Measurements from ENCODE around the gene IFNG. TPM values are rescaled to one million over a fixed set of nuclear protein-coding genes. Genes with fewer than 3 reads are reported as not detected.

Gene IFNG
- polyA plus RNA-seq, 1 donor (not counting 4 experiments of a cell fraction or from before 2014, with no cell fraction given), result not detected

DNA sequence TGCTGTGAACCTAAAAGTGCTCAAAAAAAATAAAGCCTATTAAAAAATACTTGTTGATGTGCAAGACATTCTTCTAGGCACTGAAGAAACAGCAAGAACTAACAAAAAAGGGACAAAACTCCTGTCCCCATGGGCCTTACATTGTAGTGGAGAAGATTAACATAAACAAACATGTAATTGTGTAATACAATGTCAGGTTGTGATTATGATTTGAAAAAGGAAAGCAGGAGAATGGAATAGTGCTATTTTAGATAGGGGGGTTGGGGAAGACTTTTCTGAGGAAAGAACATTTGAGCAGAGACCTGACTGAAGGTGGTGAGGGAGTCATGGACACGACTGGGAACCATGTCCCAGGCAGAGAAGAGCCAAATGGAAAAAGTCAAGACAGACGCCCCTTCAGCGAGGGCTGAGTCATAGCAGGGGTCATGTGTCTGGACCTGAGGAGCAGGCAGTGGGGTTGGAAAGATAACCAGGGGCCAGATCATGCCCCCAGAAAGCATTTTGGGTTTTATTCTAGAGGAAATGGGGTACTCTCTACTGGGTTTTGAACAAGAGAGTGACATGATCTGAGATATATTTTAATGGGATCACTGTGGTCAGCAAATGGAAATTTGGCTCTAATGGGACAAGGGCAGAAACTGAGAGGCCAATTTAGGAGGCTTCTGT lies 19.4 kb upstream of the IFNG start:
- Histone ChIP-seq H3K4me2 (ENCODE audit: control insufficient read depth, extremely low read depth, insufficient read depth, low read depth, low read length) (no peak overlapping the region), H3K27me3 (ENCODE audit: control insufficient read depth, extremely low read depth, insufficient read depth, low read length) (no peaks in the 10 kb centered on the region), H4K20me1 (ENCODE audit: control insufficient read depth, extremely low read depth, insufficient read depth, low read length) (no peaks in the 10 kb centered on the region), H3K4me1 (ENCODE audit: control insufficient read depth, extremely low read depth, insufficient read depth, low read length) (peaks cover 5% of the 10 kb centered on the region), H3K9ac (ENCODE audit: control insufficient read depth, extremely low read depth, insufficient read depth, low read length) (no peak overlapping the region), H3K36me3 (ENCODE audit: control insufficient read depth in 2 of 2, extremely low read depth in 1 of 2, insufficient read depth in 2 of 2, low read length in 2 of 2) (no peaks in the 10 kb centered on the region), H3K9me3 (ENCODE audit: control insufficient read depth, low read depth, low read length) (no peaks in the 10 kb centered on the region), H2AFZ (ENCODE audit: control insufficient read depth, low read length) (no peak overlapping the region), H3K4me3 (ENCODE audit: control insufficient read depth in 2 of 3, extremely low read depth in 1 of 3, insufficient read depth in 2 of 3, low read depth in 1 of 3, low read length in 3 of 3) (no peak overlapping the region), H3K27ac (ENCODE audit: control insufficient read depth, insufficient read depth, low read length) (no peak overlapping the region), H3K9me1 (ENCODE audit: control insufficient read depth, extremely low read depth, insufficient read depth, low read length) (no peaks in the 10 kb centered on the region), H3K79me2 (ENCODE audit: control insufficient read depth, insufficient read depth, low read length) (no peaks in the 10 kb centered on the region)
- dilution Hi-C loops (cut with MboI; ENCODE audit: extremely low pct_ligation_motif_present, low sequenced_read_pairs), result no loop called here
- DNase-seq (ENCODE audit: low read depth, low spot score), result no peak
- FAIRE-seq, result no peak
- no peak for TF ChIP-seq CTCF (optimal IDR thresholded peaks at IDR 0.05 in 1 of 3, IDR thresholded peaks at IDR 0.05 in 1 of 3, conservative IDR thresholded peaks at IDR 0.05 in 1 of 3; ENCODE audit: extremely low read depth in 1 of 3, insufficient read depth in 2 of 3, low read length in 3 of 3)
- TF ChIP-seq EZH2 (IDR thresholded peaks at IDR 0.05; ENCODE audit: low read length), result no peak

- DNase-seq (ENCODE audit: low read depth, low spot score) (no peak), FAIRE-seq (no peak)
- Histone ChIP-seq H3K27ac (ENCODE audit: control insufficient read depth, insufficient read depth, low read length) (no peak overlapping the region), H3K9me3 (ENCODE audit: control insufficient read depth, low read depth, low read length) (no peaks in the 10 kb centered on the region), H3K4me1 (ENCODE audit: control insufficient read depth, extremely low read depth, insufficient read depth, low read length) (peaks cover 5% of the 10 kb centered on the region), H3K4me3 (ENCODE audit: control insufficient read depth in 2 of 3, extremely low read depth in 1 of 3, insufficient read depth in 2 of 3, low read depth in 1 of 3, low read length in 3 of 3) (no peak overlapping the region), H3K36me3 (ENCODE audit: control insufficient read depth in 2 of 2, extremely low read depth in 1 of 2, insufficient read depth in 2 of 2, low read length in 2 of 2) (no peaks in the 10 kb centered on the region), H3K79me2 (ENCODE audit: control insufficient read depth, insufficient read depth, low read length) (no peaks in the 10 kb centered on the region), H3K9me1 (ENCODE audit: control insufficient read depth, extremely low read depth, insufficient read depth, low read length) (no peaks in the 10 kb centered on the region), H3K4me2 (ENCODE audit: control insufficient read depth, extremely low read depth, insufficient read depth, low read depth, low read length) (no peak overlapping the region), H3K9ac (ENCODE audit: control insufficient read depth, extremely low read depth, insufficient read depth, low read length) (no peak overlapping the region), H3K27me3 (ENCODE audit: control insufficient read depth, extremely low read depth, insufficient read depth, low read length) (no peaks in the 10 kb centered on the region), H4K20me1 (ENCODE audit: control insufficient read depth, extremely low read depth, insufficient read depth, low read length) (no peaks in the 10 kb centered on the region), H2AFZ (ENCODE audit: control insufficient read depth, low read length) (no peak overlapping the region)
- TF ChIP-seq CTCF (optimal IDR thresholded peaks at IDR 0.05 in 1 of 3, IDR thresholded peaks at IDR 0.05 in 1 of 3, conservative IDR thresholded peaks at IDR 0.05 in 1 of 3; ENCODE audit: extremely low read depth in 1 of 3, insufficient read depth in 2 of 3, low read length in 3 of 3) (no peak), EZH2 (IDR thresholded peaks at IDR 0.05; ENCODE audit: low read length) (no peak)
- dilution Hi-C loops (cut with MboI; ENCODE audit: extremely low pct_ligation_motif_present, low sequenced_read_pairs), result no loop called here
These were observed 18.6 kb upstream of the IFNG start for GRCh38 chr12:68178184-68178583.

Measured in keratinocyte (primary cell).